ENCODE data around the gene ZNF629. TPM values are rescaled to one million over a fixed set of nuclear protein-coding genes. Genes with fewer than 3 reads are reported as not detected.
A peak's percentile ranks its signal among the peaks of the same experiment; 100 is the strongest.

Gene ZNF629
- total RNA-seq, 1 experiment from 2014 or later = 18.4 TPM

- Histone ChIP-seq H3K27ac (ENCODE audit: low read depth, low read length) (peak overlapping the region; percentile 69), H3K4me3 (replicated peaks in 1 of 2; ENCODE audit: low read depth in 1 of 2, low read length in 2 of 2) (peak overlapping the region; percentile 37 to 69), H3K9ac (ENCODE audit: low read length) (peak overlapping the region; percentile 83), H3K27me3 (ENCODE audit: insufficient read depth, low read length) (no peaks in the 10 kb centered on the region), H3K4me1 (ENCODE audit: control insufficient read depth in 1 of 2, insufficient read depth in 2 of 2, low read length in 2 of 2) (peaks cover 8 to 16% of the 10 kb centered on the region in 2 experiments; a peak in 3 of 4 replicates), H3K9me2 (ENCODE audit: insufficient read depth) (no peaks in the 10 kb centered on the region), H4K20me1 (ENCODE audit: insufficient read depth) (no peaks in the 10 kb centered on the region), H3K4me2 (ENCODE audit: low read length) (peak overlapping the region; percentile 88), H3K9me3 (ENCODE audit: control insufficient read depth in 1 of 2, insufficient read depth in 1 of 2, low read depth in 1 of 2, low read length in 2 of 2) (no peaks in the 10 kb centered on the region), H2AFZ (ENCODE audit: low read depth, low read length, poor library complexity, severe bottlenecking) (no peak overlapping the region), H3K36me3 (ENCODE audit: control insufficient read depth in 1 of 2, insufficient read depth in 2 of 2, low read length in 2 of 2) (peaks cover 13 to 26% of the 10 kb centered on the region in 2 experiments; a peak in 3 of 4 replicates), H3K79me2 (ENCODE audit: insufficient read depth, low read length) (peaks cover 21% of the 10 kb centered on the region)
- intact Hi-C loops (cut with micrococcal nuclease) = no loop called here
- TF ChIP-seq CEBPB (IDR thresholded peaks at IDR 0.05; ENCODE audit: low read depth) (no peak), ZFX (IDR thresholded peaks at IDR 0.05) (no peak), SRF (IDR thresholded peaks at IDR 0.05; ENCODE audit: low read depth) (no peak), CTCF (IDR thresholded peaks at IDR 0.05 in 2 of 3, conservative IDR thresholded peaks at IDR 0.05 in 1 of 3; ENCODE audit: borderline replicate concordance in 1 of 3, insufficient read depth in 1 of 3, low read depth in 2 of 3, low read length in 2 of 3) (no peak)
- ATAC-seq (no peak), DNase-seq (ENCODE audit: low read depth, low spot score) (no peak)
- CTCF ChIA-PET = interaction anchor here (0.7 to 1.4 kb wide), 3 partner anchors 67 to 317 kb away, joined by 3 to 5 read pairs (median 3); partner anchors contain the start of gene DCTPP1
- POLR2A ChIA-PET = interaction anchor here (0.8 to 1.5 kb wide), 3 partner anchors 13 to 58 kb away, joined by 3 to 7 read pairs (median 7); no protein-coding TSS in a partner anchor
- no TSS peak for BruUV-seq (replicated peaks)
- RAD21 ChIA-PET (ENCODE audit: low non-redundant PET in 1 of 2, low total read pairs in 2 of 2, uncharacterized antibody in 2 of 2, unreplicated experiment in 2 of 2) = no interaction called here
Measured at GRCh38 chr16:30747331-30747730, 39.7 kb downstream of the ZNF629 start.

- H3K4me1 ChIP-seq (ENCODE audit: control insufficient read depth in 1 of 2, insufficient read depth in 2 of 2, low read length in 2 of 2) = peaks cover 12 to 22% of the 10 kb centered on the region in 2 experiments
- no peak overlapping the region for H2AFZ ChIP-seq (ENCODE audit: low read depth, low read length, poor library complexity, severe bottlenecking)
- POLR2A ChIA-PET = no interaction called here
- no peak for ATAC-seq
- H4K20me1 ChIP-seq (ENCODE audit: insufficient read depth) = no peaks in the 10 kb centered on the region
- intact Hi-C loops (cut with micrococcal nuclease) = no loop called here
- H3K79me2 ChIP-seq (ENCODE audit: insufficient read depth, low read length) = peaks cover 27% of the 10 kb centered on the region
- no peaks in the 10 kb centered on the region for H3K9me2 ChIP-seq (ENCODE audit: insufficient read depth)
- CTCF ChIA-PET = no interaction called here
- peak overlapping the region; percentile 88; the same call in 1 of the 2 replicates for H3K4me2 ChIP-seq (ENCODE audit: low read length)
- H3K36me3 ChIP-seq (ENCODE audit: control insufficient read depth in 1 of 2, insufficient read depth in 2 of 2, low read length in 2 of 2) = peaks cover 13 to 32% of the 10 kb centered on the region in 2 experiments; a peak in 3 of 4 replicates
- no TSS peak for BruUV-seq (replicated peaks)
- DNase-seq (ENCODE audit: low read depth, low spot score) = no peak
- peak overlapping the region; percentile 83 for H3K9ac ChIP-seq (ENCODE audit: low read length)
- RAD21 ChIA-PET (ENCODE audit: low non-redundant PET in 1 of 2, low total read pairs in 2 of 2, uncharacterized antibody in 2 of 2, unreplicated experiment in 2 of 2) = no interaction called here
- no peak overlapping the region for H3K4me3 ChIP-seq (replicated peaks in 1 of 2; ENCODE audit: low read depth in 1 of 2, low read length in 2 of 2)
- H3K27me3 ChIP-seq (ENCODE audit: insufficient read depth, low read length) = no peaks in the 10 kb centered on the region
- H3K27ac ChIP-seq (ENCODE audit: low read depth, low read length) = peak overlapping the region; percentile 69; the same call in 1 of the 2 replicates
- H3K9me3 ChIP-seq (ENCODE audit: control insufficient read depth in 1 of 2, insufficient read depth in 1 of 2, low read depth in 1 of 2, low read length in 2 of 2) = no peaks in the 10 kb centered on the region
- no peak for TF ChIP-seq POLR2A (IDR thresholded peaks at IDR 0.05; ENCODE audit: borderline replicate concordance, extremely low read depth, insufficient read depth, insufficient read length)
- TF ChIP-seq ZBTB33 (IDR thresholded peaks at IDR 0.05; ENCODE audit: extremely low read depth, insufficient replicate concordance, low read length) = no peak
- TF ChIP-seq ATF3 (IDR thresholded peaks at IDR 0.05) = no peak
- TF ChIP-seq POLR2AphosphoS5 (IDR thresholded peaks at IDR 0.05; ENCODE audit: low read depth, low read length) = no peak
- no peak for TF ChIP-seq EGR1 (IDR thresholded peaks at IDR 0.05; ENCODE audit: low read depth)
- no peak for TF ChIP-seq SRF (IDR thresholded peaks at IDR 0.05; ENCODE audit: low read depth)
- no peak for TF ChIP-seq TCF7L2 (IDR thresholded peaks at IDR 0.05; ENCODE audit: borderline replicate concordance, extremely low read depth, insufficient read depth, insufficient read length)
- TF ChIP-seq RAD21 (IDR thresholded peaks at IDR 0.05; ENCODE audit: low read depth) = no peak
- no peak for TF ChIP-seq CBX3 (IDR thresholded peaks at IDR 0.05; ENCODE audit: low read depth)
- no peak for TF ChIP-seq JUND (IDR thresholded peaks at IDR 0.05)
- TF ChIP-seq YY1 (IDR thresholded peaks at IDR 0.05; ENCODE audit: extremely low read depth, insufficient replicate concordance, low read depth, low read length) = no peak
- no peak for TF ChIP-seq SP1 (IDR thresholded peaks at IDR 0.05; ENCODE audit: low read depth)
- no peak for TF ChIP-seq CEBPB (IDR thresholded peaks at IDR 0.05; ENCODE audit: low read depth)
- no peak for TF ChIP-seq EZH2 (IDR thresholded peaks at IDR 0.05)
Measured at GRCh38 chr16:30746638-30747175, 40.3 kb downstream of the ZNF629 start.
